ENCODE results near the gene TUBGCP5.

TUBGCP5 gene

DNA sequence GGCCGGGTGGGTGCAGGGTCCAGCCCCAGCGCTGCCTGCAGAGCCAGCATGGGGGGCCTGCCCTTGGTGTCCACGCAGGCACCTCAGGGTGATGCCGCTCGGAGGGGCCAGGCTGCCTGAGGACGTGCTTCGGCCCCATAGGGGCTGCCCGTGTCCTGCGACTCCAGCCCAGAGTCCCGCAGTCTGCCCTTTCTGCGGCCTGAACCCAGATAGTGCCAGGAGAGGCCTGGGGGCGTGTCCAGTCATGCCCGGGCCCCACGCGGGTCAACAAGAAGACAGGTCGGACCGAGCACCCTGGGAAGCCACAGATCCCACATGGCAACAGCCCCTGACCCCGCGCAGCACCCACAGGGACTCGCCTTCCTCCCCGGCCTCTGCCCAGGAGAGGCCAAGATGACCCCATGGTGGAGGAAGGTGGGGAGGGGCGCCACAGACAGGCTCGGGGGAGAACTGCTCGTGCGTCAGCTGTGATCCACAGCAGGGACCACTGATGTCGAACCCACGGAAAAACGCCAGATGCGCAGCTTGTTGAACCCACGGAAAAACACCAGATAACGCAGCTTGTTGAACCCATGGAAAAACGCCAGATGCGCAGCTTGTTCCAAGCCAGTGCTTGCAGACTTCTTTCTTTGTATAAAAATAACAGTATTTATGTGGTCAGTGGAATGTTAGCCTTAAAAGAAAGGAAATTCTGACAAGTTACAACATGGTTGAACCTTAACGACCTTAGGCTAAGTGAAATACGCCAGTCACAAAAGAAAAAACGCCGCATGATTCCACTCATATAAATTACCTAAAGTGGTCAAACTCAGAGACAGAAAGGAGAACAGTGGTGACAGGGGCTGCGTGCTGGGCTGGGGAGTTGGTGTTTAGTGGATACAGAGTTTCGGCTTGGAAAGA lies 87.7 kb downstream of the TUBGCP5 start:
- no peak for DNase-seq

DNA sequence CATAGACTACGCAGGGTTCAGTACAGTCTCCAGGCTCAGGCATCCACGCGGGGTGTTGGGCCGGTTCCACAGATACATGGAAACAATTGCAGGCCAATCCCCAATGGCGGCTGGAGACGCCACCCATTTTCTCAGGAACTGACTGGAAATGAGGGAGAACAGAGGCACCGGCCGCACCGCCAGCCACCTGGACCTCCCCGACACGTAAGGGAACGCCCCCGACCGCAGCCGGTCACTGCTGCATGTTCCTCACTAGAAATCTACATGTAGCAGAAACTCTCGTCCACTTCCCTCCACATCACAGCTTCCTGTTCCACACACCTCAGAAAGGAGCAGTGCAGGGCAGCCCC lies 88.4 kb downstream of the TUBGCP5 start:
- no peak for DNase-seq

DNA sequence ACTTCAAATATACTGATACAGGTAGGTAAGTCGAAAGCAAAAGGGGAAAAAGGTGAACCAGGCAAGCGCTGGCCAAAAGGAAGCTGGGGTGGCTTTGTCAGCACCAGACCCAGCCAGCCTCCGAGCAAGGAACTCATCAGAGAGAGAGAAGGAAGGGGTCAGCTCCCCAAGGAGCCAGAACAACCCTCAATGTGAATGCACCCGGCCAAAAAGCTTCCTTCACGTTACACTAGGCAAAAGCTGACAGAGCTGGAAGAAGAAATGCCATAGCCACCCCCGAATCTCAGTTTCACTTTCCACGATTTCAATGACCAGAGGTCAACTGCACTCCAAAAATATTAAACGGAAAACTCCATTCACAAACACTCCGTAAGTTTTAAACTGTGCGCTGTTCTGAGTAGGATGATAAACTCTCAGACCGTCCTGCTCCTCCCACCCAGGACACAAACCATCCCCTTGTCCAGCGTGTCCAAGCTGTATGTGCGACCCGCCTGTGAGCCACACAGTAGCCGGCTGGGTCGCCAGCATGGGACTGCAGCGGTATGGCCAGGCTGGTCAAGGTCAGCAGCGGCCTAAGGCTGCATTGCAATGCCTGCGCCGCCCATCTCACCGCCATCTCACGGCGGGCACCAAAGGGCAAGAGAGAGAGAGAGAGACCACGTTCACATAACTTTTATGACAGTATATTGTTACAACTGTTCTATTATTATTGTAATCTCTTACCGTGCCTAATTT lies 88.9 kb downstream of the TUBGCP5 start:
- DNase-seq = no peak

Data from CD4-positive, alpha-beta T cell treated with Interleukin-4 for 1 hour (primary cell).